HepG2 (cell line): Measurements from ENCODE around the gene PAPPA2. TPM values are rescaled to one million over a fixed set of nuclear protein-coding genes. Genes with fewer than 3 reads are reported as not detected.

Source experiments
- ATAC-seq: fragments of 200-7000 bp; cut with Tn5 transposase; 3 replicates; pipeline ENCODE4 v1.9.1; 2020; ENCODE audit warnings: mild to moderate bottlenecking, moderate library complexity
- BruUV-seq: library from RNA; stranded (reverse); fragments of 400-500 nt; replicated peaks from 2 replicates; lab custom pipeline; 2021; lab: Mats Ljungman, UMichigan
- CTCF ChIA-PET: fragments of 300-600 bp; formaldehyde crosslinking; extraction: SDS; loops from one replicate; lab custom pipeline; 2021; ENCODE audit warnings: low total read pairs, inconsistent platforms, low intra/inter-chr PET ratio; lab: Yijun Ruan, JAX
- POLR2A ChIA-PET: fragments of 350-600 bp; sonication (Branson Sonifier 250); formaldehyde crosslinking; loops from one replicate; lab custom pipeline; 2020; ENCODE audit warnings: antibody characterized with exemption, inconsistent platforms; lab: Yijun Ruan, JAX
- DNase-seq: peaks from one replicate; pipeline ENCODE4 v3.0.0-alpha.2; 2015; ENCODE audit warnings: low spot score
- FAIRE-seq: peaks from 3 replicates; lab custom pipeline; 2011; peaks lifted over from hg19 to GRCh38; lab: Jason Lieb, UNC
- H2AFZ ChIP-seq: one replicate; pipeline ENCODE4 v1.6.1; 2011; ENCODE audit warnings: low read length, inconsistent platforms
- H3K27ac ChIP-seq: fragments of 300-600 bp; 3 replicates; pipeline ENCODE4 v1.8.0; 2011; ENCODE audit warnings: mixed run types, mild to moderate bottlenecking, mixed read lengths, low read length, inconsistent platforms; ENCODE audit not compliant: insufficient read depth; ENCODE audit errors: extremely low read length
- H3K27me3 ChIP-seq, 2 experiments: fragments of 200-600 bp in 1 of 2; 2 replicates in 1 of 2; 3 replicates in 1 of 2; pipeline versions ENCODE4 v1.6.0 to v1.8.0; 2011; ENCODE audit warnings: low read length in 2 of 2, mild to moderate bottlenecking in 2 of 2, moderate library complexity in 2 of 2, inconsistent platforms in 1 of 2; ENCODE audit not compliant: insufficient read depth in 2 of 2, control insufficient read depth in 1 of 2
- H3K36me3 ChIP-seq, 2 experiments: fragments of 200-600 bp in 1 of 2; replicated peaks in 1 of 2; 2 replicates in 1 of 2; 3 replicates in 1 of 2; pipeline versions ENCODE4 v1.5.1 to v1.8.0; 2011; ENCODE audit warnings: low read length in 2 of 2, inconsistent platforms in 1 of 2; ENCODE audit not compliant: insufficient read depth in 2 of 2, control insufficient read depth in 1 of 2
- H3K4me1 ChIP-seq: 2 replicates; pipeline ENCODE4 v1.5.1; 2012; ENCODE audit warnings: low read length, inconsistent platforms; ENCODE audit not compliant: insufficient read depth
- H3K4me2 ChIP-seq: 2 replicates; pipeline ENCODE4 v1.6.0; 2011; ENCODE audit warnings: low read depth, low read length, inconsistent platforms
- H3K4me3 ChIP-seq, 3 experiments: fragments of 200-600 bp in 1 of 3; sonication (generic), shearing (Covaris generic) in 1 of 3; replicated peaks in 1 of 3; 2 replicates each; pipeline ENCODE4 v1.5.1; 2011 to 2016; ENCODE audit warnings: low read length in 3 of 3, inconsistent platforms in 2 of 3, low read depth in 2 of 3, mild to moderate bottlenecking in 2 of 3, control low read depth in 1 of 3, mixed read lengths in 1 of 3; ENCODE audit not compliant: insufficient read depth in 1 of 3
- H3K79me2 ChIP-seq: one replicate; pipeline ENCODE4 v1.6.1; 2011; ENCODE audit warnings: low read length, inconsistent platforms; ENCODE audit not compliant: insufficient read depth
- H3K9ac ChIP-seq: 2 replicates; pipeline ENCODE4 v1.6.0; 2011; ENCODE audit warnings: mild to moderate bottlenecking, low read depth, low read length, inconsistent platforms; ENCODE audit not compliant: insufficient read depth
- H3K9me3 ChIP-seq: 2 replicates; pipeline ENCODE4 v1.5.1; 2012; ENCODE audit warnings: mild to moderate bottlenecking, low read length
- H4K20me1 ChIP-seq: 2 replicates; pipeline ENCODE4 v1.6.0; 2011; ENCODE audit warnings: inconsistent platforms, mild to moderate bottlenecking, low read length, moderate library complexity; ENCODE audit not compliant: insufficient read depth
- CENPBD1 ChIP-seq: sonication (generic); formaldehyde crosslinking; IDR thresholded peaks from 2 replicates; pipeline ENCODE4 v1.8.0; 2022; ENCODE audit warnings: missing genetic modification reagents, low read depth, mild to moderate bottlenecking, borderline replicate concordance
- CERS6 ChIP-seq: sonication (generic); formaldehyde crosslinking; IDR thresholded peaks from 2 replicates; pipeline ENCODE4 v1.5.0; 2020; ENCODE audit warnings: missing genetic modification reagents
- DNMT3B ChIP-seq: conservative IDR thresholded peaks from 2 replicates; pipeline ENCODE4 v1.6.1; 2016; ENCODE audit warnings: missing biosample characterization, control low read depth
- HDAC6 ChIP-seq: fragments of 200-600 bp; sonication (generic); IDR thresholded peaks from 2 replicates; pipeline ENCODE4 v1.7.0; 2017; ENCODE audit warnings: mild to moderate bottlenecking, antibody characterized with exemption, low read length, low read depth
- KMT2B ChIP-seq: IDR thresholded peaks from 2 replicates; pipeline ENCODE4 v1.6.1; 2016; ENCODE audit warnings: missing genetic modification reagents, missing compliant biosample characterization
- RFXAP ChIP-seq: sonication (generic); formaldehyde crosslinking; IDR thresholded peaks from 2 replicates; pipeline ENCODE4 v1.4.0; 2020; ENCODE audit warnings: missing genetic modification reagents, borderline replicate concordance
- SIX1 ChIP-seq: sonication (generic); formaldehyde crosslinking; IDR thresholded peaks from 2 replicates; pipeline ENCODE4 v1.4.0; 2020; ENCODE audit warnings: missing genetic modification reagents, borderline replicate concordance
- SSRP1 ChIP-seq: IDR thresholded peaks from 2 replicates; pipeline ENCODE4 v1.6.1; 2016; ENCODE audit warnings: control low read depth
- TCF7 ChIP-seq: sonication (generic); IDR thresholded peaks from 2 replicates; pipeline ENCODE4 v1.6.1; 2016; ENCODE audit warnings: antibody characterized with exemption, low read depth
- TP53 ChIP-seq: sonication (generic); formaldehyde crosslinking; conservative IDR thresholded peaks from 2 replicates; pipeline ENCODE4 v1.4.0; 2020; ENCODE audit warnings: missing genetic modification reagents
- TRIM22 ChIP-seq: fragments of 450-650 bp; IDR thresholded peaks from 2 replicates; pipeline ENCODE4 v1.6.1; 2017
- WIZ ChIP-seq: sonication (generic); formaldehyde crosslinking; IDR thresholded peaks from 2 replicates; pipeline ENCODE4 v1.5.1; 2020; ENCODE audit warnings: mild to moderate bottlenecking, missing genetic modification reagents
- ZMAT3 ChIP-seq: sonication (generic); formaldehyde crosslinking; conservative IDR thresholded peaks from 2 replicates; pipeline ENCODE4 v1.7.0; 2021; ENCODE audit warnings: missing genetic modification reagents
- ZNF20 ChIP-seq: sonication (generic); formaldehyde crosslinking; IDR thresholded peaks from 2 replicates; pipeline ENCODE4 v1.4.0; 2020; ENCODE audit warnings: mild to moderate bottlenecking, moderate library complexity, missing genetic modification reagents
- ZNF317 ChIP-seq: sonication (generic); formaldehyde crosslinking; IDR thresholded peaks from 2 replicates; pipeline ENCODE4 v1.5.0; 2020; ENCODE audit warnings: mild to moderate bottlenecking, missing genetic modification reagents
- ZNF550 ChIP-seq: sonication (generic); formaldehyde crosslinking; IDR thresholded peaks from 2 replicates; pipeline ENCODE4 v1.4.0; 2020; ENCODE audit warnings: mild to moderate bottlenecking, missing genetic modification reagents, borderline replicate concordance
- ZNF644 ChIP-seq: IDR thresholded peaks from 2 replicates; pipeline ENCODE4 v1.6.1; 2016; ENCODE audit warnings: low read depth
- ZNF816 ChIP-seq: sonication (generic); formaldehyde crosslinking; IDR thresholded peaks from 2 replicates; pipeline ENCODE4 v1.8.0; 2022; ENCODE audit warnings: missing genetic modification reagents, mild to moderate bottlenecking, borderline replicate concordance
- WGBS: methylation state at CpG from one replicate; pipeline ENCODE4 v1.1.6; 2017; ENCODE audit warnings: low lambda C conversion rate; 5-methylcytosine and 5-hydroxymethylcytosine counted together
- in situ Hi-C: cut with HindIII; loops from 2 replicates; pipeline ENCODE4 v1.10.0; 2017; ENCODE audit warnings: low pct_unique_long_range_greater_than_20kb; ENCODE audit not compliant: extremely low pct_ligation_motif_present
- intact Hi-C: fragments of 100-400 bp; cut with micrococcal nuclease; formaldehyde crosslinking; loops from one replicate; pipeline ENCODE4 v1.10.0; 2022; ENCODE audit not compliant: unreplicated experiment
- polyA plus RNA-seq, 8 experiments: library from polyadenylated mRNA; depleted of rRNA in 3 of 8; stranded (reverse) in 7 of 8; unstranded in 1 of 8; fragments of >200 nt; fragmentation: Illumina TruSeq in 4 of 8; extraction: Trizol in 4 of 8; gene quantifications; 2 replicates each; pipeline versions ENCODE4 v1.2.1 to v1.2.3, GENCODE V29; 2011 to 2016; ENCODE audit warnings: low read depth in 4 of 8, missing spikeins in 1 of 8, mixed read lengths in 1 of 8; ENCODE audit not compliant: insufficient read depth in 1 of 8
- total RNA-seq, 5 experiments: library from RNA; depleted of rRNA; stranded (reverse); fragments of >200 nt; fragmentation: Illumina TruSeq; extraction: Trizol; gene quantifications; 2 replicates each; pipeline ENCODE4 v1.2.3, GENCODE V29; 2016; ENCODE audit warnings: low read depth in 1 of 5
- TF ChIP-seq, protein P1 (sequence below): sonication (generic); IDR thresholded peaks from 2 replicates; pipeline ENCODE4 v1.6.1; 2016; ENCODE audit warnings: low read depth, borderline replicate concordance
- TF ChIP-seq, protein P2 (sequence below): IDR thresholded peaks from 2 replicates; pipeline ENCODE4 v1.6.1; 2016; ENCODE audit warnings: low read depth, control low read depth

The PAPPA2 gene
- total and polyA plus RNA-seq, 2 of the 13 experiments (the other 11 are each of a cell fraction or from before 2014, with no cell fraction given) = 0.01 TPM; not detected in 1

DNA sequence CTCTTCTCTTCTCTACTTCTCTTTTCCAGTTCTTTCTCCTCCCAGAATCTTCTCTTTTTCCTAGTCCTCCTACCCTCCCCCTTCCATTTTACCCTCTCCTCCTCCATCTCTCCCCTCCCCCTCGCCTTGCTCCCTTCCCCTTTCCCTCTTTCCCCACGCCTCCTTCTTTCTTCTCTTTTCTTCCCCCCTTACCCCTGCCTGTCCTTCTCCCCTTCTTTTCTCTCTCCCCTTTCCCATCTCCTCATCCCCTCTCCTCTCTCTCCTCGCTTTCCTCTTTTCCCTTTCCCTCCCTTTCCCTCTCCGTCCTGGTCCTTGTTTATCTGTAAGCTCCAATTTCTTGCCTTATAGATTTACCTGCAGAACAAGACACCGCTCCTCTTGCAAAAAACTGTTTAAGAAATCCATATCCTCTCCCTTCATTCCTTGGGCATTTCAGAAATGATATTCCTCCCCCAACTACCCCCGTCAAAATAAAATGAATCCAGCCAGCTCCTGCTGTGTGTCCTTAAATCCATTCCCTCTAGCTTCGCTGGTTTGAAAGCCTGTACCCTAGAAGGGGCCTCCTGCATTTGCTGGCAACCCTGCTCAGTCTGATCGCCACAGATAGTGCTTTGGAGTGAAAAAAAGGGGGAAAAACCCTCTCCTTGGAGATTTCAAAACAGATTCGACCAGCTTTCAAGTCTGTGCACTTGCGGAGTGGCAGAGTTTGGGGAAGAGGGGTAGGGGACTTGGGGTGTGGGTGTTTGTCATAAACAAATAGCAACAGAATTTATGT is 89.4 kb downstream of the PAPPA2 start:
- CTCF ChIA-PET = no interaction called here

More for the DNA sequence above, 89.4 kb downstream of the PAPPA2 start:
- no peak for ATAC-seq
- H4K20me1 ChIP-seq = no peaks in the 10 kb centered on the region
- TF ChIP-seq TP53 (CRISPR knock-in tag) (no peak), HDAC6 (no peak), ZNF20 (no peak), CENPBD1 (CRISPR knock-in tag) (no peak), RFXAP (CRISPR knock-in tag) (no peak), CERS6 (CRISPR knock-in tag) (no peak), TRIM22 (no peak), WIZ (CRISPR knock-in tag) (no peak), ZNF317 (CRISPR knock-in tag) (no peak), ZNF816 (CRISPR knock-in tag) (no peak), KMT2B (no peak), TCF7 (no peak), ZNF644 (no peak), ZMAT3 (CRISPR knock-in tag) (no peak), ZNF550 (CRISPR knock-in tag) (no peak), DNMT3B (CRISPR knock-in tag) (no peak), SSRP1 (no peak), SIX1 (CRISPR knock-in tag) (no peak)
- TF ChIP-seq, protein P1, sequence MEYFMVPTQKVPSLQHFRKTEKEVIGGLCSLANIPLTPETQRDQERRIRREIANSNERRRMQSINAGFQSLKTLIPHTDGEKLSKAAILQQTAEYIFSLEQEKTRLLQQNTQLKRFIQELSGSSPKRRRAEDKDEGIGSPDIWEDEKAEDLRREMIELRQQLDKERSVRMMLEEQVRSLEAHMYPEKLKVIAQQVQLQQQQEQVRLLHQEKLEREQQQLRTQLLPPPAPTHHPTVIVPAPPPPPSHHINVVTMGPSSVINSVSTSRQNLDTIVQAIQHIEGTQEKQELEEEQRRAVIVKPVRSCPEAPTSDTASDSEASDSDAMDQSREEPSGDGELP = no peak
- TF ChIP-seq, protein P2, sequence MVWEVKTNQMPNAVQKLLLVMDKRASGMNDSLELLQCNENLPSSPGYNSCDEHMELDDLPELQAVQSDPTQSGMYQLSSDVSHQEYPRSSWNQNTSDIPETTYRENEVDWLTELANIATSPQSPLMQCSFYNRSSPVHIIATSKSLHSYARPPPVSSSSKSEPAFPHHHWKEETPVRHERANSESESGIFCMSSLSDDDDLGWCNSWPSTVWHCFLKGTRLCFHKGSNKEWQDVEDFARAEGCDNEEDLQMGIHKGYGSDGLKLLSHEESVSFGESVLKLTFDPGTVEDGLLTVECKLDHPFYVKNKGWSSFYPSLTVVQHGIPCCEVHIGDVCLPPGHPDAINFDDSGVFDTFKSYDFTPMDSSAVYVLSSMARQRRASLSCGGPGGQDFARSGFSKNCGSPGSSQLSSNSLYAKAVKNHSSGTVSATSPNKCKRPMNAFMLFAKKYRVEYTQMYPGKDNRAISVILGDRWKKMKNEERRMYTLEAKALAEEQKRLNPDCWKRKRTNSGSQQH (CRISPR knock-in tag) = no peak
- TF ChIP-seq, all 625 proteins: peak for 0
- no peak overlapping the region for H3K4me3 ChIP-seq
- H3K4me2 ChIP-seq = no peak overlapping the region
- in situ Hi-C loops (no loop called here), intact Hi-C loops (no loop called here)
- no peaks in the 10 kb centered on the region for H3K36me3 ChIP-seq
- peaks cover 0 to 13% of the 10 kb centered on the region in 2 experiments; a peak in 2 of 5 replicates for H3K27me3 ChIP-seq
- no peak overlapping the region for H3K9ac ChIP-seq
- H3K9me3 ChIP-seq = no peaks in the 10 kb centered on the region
- FAIRE-seq = no peak
- POLR2A ChIA-PET = no interaction called here
- no peaks in the 10 kb centered on the region for H3K4me1 ChIP-seq
- 8% methylated on average over 10 of the region's 10 CpGs for WGBS
- H2AFZ ChIP-seq = no peak overlapping the region
- BruUV-seq = no TSS peak
- no peaks in the 10 kb centered on the region for H3K79me2 ChIP-seq
- DNase-seq = no peak
- H3K27ac ChIP-seq = no peak overlapping the region
